A673 (cell line): Measurements from ENCODE around the gene CST6. TPM values are rescaled to one million over a fixed set of nuclear protein-coding genes. Genes with fewer than 3 reads are reported as not detected.

ENCODE experiments used
- BruUV-seq: library from RNA; stranded (reverse); fragments of 400-500 nt; replicated peaks from 2 replicates; lab custom pipeline; 2021; lab: Mats Ljungman, UMichigan
- CTCF ChIA-PET: fragments of 300-600 bp; sonication (Branson Sonifier 250); formaldehyde crosslinking; loops from one replicate; lab custom pipeline; 2022; ENCODE audit warnings: antibody characterized with exemption; lab: Charles Lee
- POLR2A ChIA-PET: fragments of 300-600 bp; sonication (Branson Sonifier 250); formaldehyde crosslinking; loops from one replicate; lab custom pipeline; 2022; ENCODE audit warnings: antibody characterized with exemption; ENCODE audit not compliant: low non-redundant PET; lab: Charles Lee
- DNase-seq: peaks from one replicate; pipeline ENCODE4 v3.0.0-alpha.2; 2015; ENCODE audit warnings: low spot score
- H3K27ac ChIP-seq: fragments of 200-600 bp; sonication (generic); 2 replicates; pipeline ENCODE4 v1.5.1; 2016; ENCODE audit warnings: mixed run types, low read depth, mild to moderate bottlenecking, mixed read lengths, antibody characterized with exemption, low read length; ENCODE audit not compliant: poor library complexity, severe bottlenecking
- H3K27me3 ChIP-seq: fragments of 200-600 bp; sonication (generic); replicated peaks from 2 replicates; pipeline ENCODE4 v1.6.1; 2017; ENCODE audit warnings: mixed run types, low read depth, mild to moderate bottlenecking, mixed read lengths, antibody characterized with exemption, low read length; ENCODE audit not compliant: insufficient read depth, poor library complexity
- H3K36me3 ChIP-seq: fragments of 200-600 bp; sonication (generic); 2 replicates; pipeline ENCODE4 v1.6.1; 2016; ENCODE audit warnings: mixed run types, mild to moderate bottlenecking, mixed read lengths, antibody characterized with exemption, low read length; ENCODE audit not compliant: insufficient read depth, poor library complexity, severe bottlenecking
- H3K4me1 ChIP-seq: fragments of 200-600 bp; sonication (generic); 2 replicates; pipeline ENCODE4 v1.6.1; 2017; ENCODE audit warnings: mixed run types, mild to moderate bottlenecking, mixed read lengths, antibody characterized with exemption, low read length; ENCODE audit not compliant: insufficient read depth, poor library complexity, severe bottlenecking
- H3K4me3 ChIP-seq: fragments of 200-600 bp; sonication (generic); 2 replicates; pipeline ENCODE4 v1.5.1; 2016; ENCODE audit warnings: low read depth, mixed run types, mild to moderate bottlenecking, mixed read lengths, low read length; ENCODE audit not compliant: poor library complexity, severe bottlenecking
- H3K9me3 ChIP-seq: fragments of 200-600 bp; sonication (generic); 2 replicates; pipeline ENCODE4 v1.6.1; 2016; ENCODE audit warnings: mixed run types, low read depth, mild to moderate bottlenecking, mixed read lengths, antibody characterized with exemption, low read length; ENCODE audit not compliant: poor library complexity, severe bottlenecking
- CTCF ChIP-seq: fragments of 300-800, 200-600 bp; sonication (generic); conservative IDR thresholded peaks from 2 replicates; pipeline ENCODE4 v1.5.1; 2017; ENCODE audit warnings: low read depth, mild to moderate bottlenecking, antibody characterized with exemption, low read length, moderate library complexity, mixed read lengths
- EZH2 ChIP-seq: fragments of 200-600 bp; sonication (generic); IDR thresholded peaks from 2 replicates; pipeline ENCODE4 v1.6.1; 2017; ENCODE audit warnings: borderline replicate concordance, low read depth, mild to moderate bottlenecking, mixed read lengths, antibody characterized with exemption, low read length; ENCODE audit not compliant: poor library complexity, severe bottlenecking
- intact Hi-C: fragments of 100-400 bp; cut with micrococcal nuclease; formaldehyde crosslinking; loops from one replicate; pipeline ENCODE4 v1.10.0; 2022; ENCODE audit not compliant: unreplicated experiment
- total RNA-seq: library from RNA; stranded (reverse); gene quantifications from 2 replicates; pipeline ENCODE4 v1.2.3, GENCODE V29; 2021

The CST6 gene
- total RNA-seq, 1 experiment from 2014 or later: 2.3 TPM

- peak; percentile 100 for DNase-seq
- POLR2A ChIA-PET: interaction anchor here (0.6 kb wide), 1 partner anchor 261 kb away, joined by 3 read pairs; no protein-coding TSS in a partner anchor
- BruUV-seq: TSS peak; percentile 93
- intact Hi-C loops: loop anchor here (2.0 kb wide), 1 partner anchor 49 kb away; the partner anchor contains the start of genes BANF1 and EIF1AD
- H3K4me3 ChIP-seq: peak within 1 kb of the TSS; percentile 99
- H3K9me3 ChIP-seq: no peaks in the 10 kb centered on the region
- no peak for TF ChIP-seq CTCF
- no peak for TF ChIP-seq EZH2
- H3K27ac ChIP-seq: peak within 1 kb of the TSS; percentile 89
- CTCF ChIA-PET: interaction anchor here (0.6 to 1.4 kb wide), 4 partner anchors 17 to 164 kb away, joined by 3 to 5 read pairs (median 4); partner anchors contain the start of genes CCDC85B and FIBP
- peaks cover 27% of the 10 kb centered on the region for H3K36me3 ChIP-seq
- H3K4me1 ChIP-seq: peaks cover 21% of the 10 kb centered on the region
- no peaks in the 10 kb centered on the region for H3K27me3 ChIP-seq
These were observed 40.2 kb downstream of the CST6 start, which contains the start of gene SF3B2 for GRCh38 chr11:66051766-66052663. Gene SF3B2 (plus strand): TSS chr11:66052364. CDS start chr11:66052385, 21 bp downstream.

DNA sequence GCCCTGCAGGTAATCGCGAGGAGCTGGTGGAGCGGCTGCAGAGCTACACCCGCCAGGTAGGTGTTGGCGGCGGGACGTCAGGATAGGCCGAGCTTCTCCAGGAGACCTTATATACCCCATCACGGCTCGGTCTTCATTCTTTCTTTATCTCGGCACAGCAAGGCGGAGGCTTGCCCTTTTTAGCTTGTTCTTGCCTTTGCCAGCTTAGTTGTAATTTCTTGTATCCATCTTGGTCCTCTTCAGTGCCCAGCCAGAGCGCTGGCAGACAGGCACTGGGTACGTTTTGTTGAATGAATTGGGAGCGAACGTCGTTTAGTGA is 40.8 kb downstream of the CST6 start:
- no TSS peak for BruUV-seq
- peak overlapping the region; percentile 99 for H3K4me3 ChIP-seq
- TF ChIP-seq CTCF (no peak), EZH2 (no peak)
- no peaks in the 10 kb centered on the region for H3K9me3 ChIP-seq
- H3K27ac ChIP-seq: peak overlapping the region; percentile 89
- H3K4me1 ChIP-seq: peaks cover 21% of the 10 kb centered on the region
- CTCF ChIA-PET: interaction anchor here (0.9 to 1.0 kb wide), 2 partner anchors 17 to 164 kb away, joined by 3 to 4 read pairs; partner anchors contain the start of gene FIBP
- no peaks in the 10 kb centered on the region for H3K27me3 ChIP-seq
- H3K36me3 ChIP-seq: peaks cover 34% of the 10 kb centered on the region
- POLR2A ChIA-PET: no interaction called here
- intact Hi-C loops: loop anchor here (2.0 kb wide), 1 partner anchor 50 kb away; the partner anchor contains the start of genes BANF1 and EIF1AD
- DNase-seq: no peak

DNA sequence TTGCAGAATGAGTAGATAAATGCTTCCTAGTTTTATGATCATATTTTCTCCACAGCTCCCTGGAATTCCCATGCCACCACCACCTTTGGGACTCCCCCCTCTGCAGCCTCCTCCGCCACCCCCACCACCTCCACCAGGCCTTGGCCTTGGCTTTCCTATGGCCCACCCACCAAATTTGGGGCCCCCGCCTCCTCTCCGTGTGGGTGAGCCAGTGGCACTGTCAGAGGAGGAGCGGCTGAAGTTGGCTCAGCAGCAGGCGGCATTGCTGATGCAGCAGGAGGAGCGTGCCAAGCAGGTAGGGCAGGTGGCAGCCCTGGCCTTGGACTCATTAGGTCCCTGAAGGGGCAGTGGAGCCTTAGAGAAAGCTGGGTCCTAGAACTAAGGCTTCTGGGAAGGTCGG is 43.2 kb downstream of the CST6 start:
- Histone ChIP-seq H3K9me3 (no peaks in the 10 kb centered on the region), H3K4me3 (no peak overlapping the region), H3K4me1 (peaks cover 18% of the 10 kb centered on the region), H3K27me3 (no peaks in the 10 kb centered on the region), H3K36me3 (peaks cover 58% of the 10 kb centered on the region), H3K27ac (no peak overlapping the region)
- no peak for TF ChIP-seq CTCF
- TF ChIP-seq EZH2: no peak
- intact Hi-C loops: no loop called here
- CTCF ChIA-PET: interaction anchor here (1.8 kb wide), 1 partner anchor 10 kb away, joined by 12 read pairs; no protein-coding TSS in a partner anchor
- no peak for DNase-seq
- no TSS peak for BruUV-seq
- POLR2A ChIA-PET: no interaction called here
